OCI-LY7 (cell line): ENCODE results near the gene MCM5. TPM values are rescaled to one million over a fixed set of nuclear protein-coding genes. Genes with fewer than 3 reads are reported as not detected.
A peak's percentile ranks its signal among the peaks of the same experiment; 100 is the strongest.

ENCODE experiments used
- BruUV-seq: library from RNA; stranded (reverse); fragments of 400-500 nt; replicated peaks from 2 replicates; lab custom pipeline; 2021; lab: Mats Ljungman, UMichigan
- CTCF ChIA-PET: fragments of 300-600 bp; sonication (Branson Sonifier 250); formaldehyde crosslinking; loops from one replicate; lab custom pipeline; 2022; ENCODE audit warnings: antibody characterized with exemption; ENCODE audit not compliant: unreplicated experiment; lab: Charles Lee
- POLR2A ChIA-PET: fragments of 300-600 bp; sonication (Branson Sonifier 250); formaldehyde crosslinking; loops from one replicate; lab custom pipeline; 2022; ENCODE audit warnings: antibody characterized with exemption; lab: Charles Lee
- DNase-seq: peaks from one replicate; pipeline ENCODE4 v3.0.0-alpha.2; 2015; ENCODE audit warnings: low spot score
- H2AFZ ChIP-seq: fragments of 200-600 bp; sonication (generic), shearing (Covaris generic); 2 replicates; pipeline ENCODE4 v1.6.1; 2014; ENCODE audit warnings: mild to moderate bottlenecking, antibody characterized with exemption, low read length, moderate library complexity
- H3K27ac ChIP-seq: fragments of 200-600 bp; sonication (generic); 2 replicates; pipeline ENCODE4 v1.5.1; 2014; ENCODE audit warnings: mixed run types, low read depth, mild to moderate bottlenecking, moderate library complexity, low read length, inconsistent platforms; ENCODE audit not compliant: poor library complexity, severe bottlenecking
- H3K36me3 ChIP-seq: fragments of 200-600 bp; sonication (generic); 2 replicates; pipeline ENCODE4 v1.6.1; 2014; ENCODE audit warnings: mild to moderate bottlenecking, antibody characterized with exemption, low read length, moderate library complexity, mixed read lengths; ENCODE audit not compliant: insufficient read depth
- H3K4me1 ChIP-seq: fragments of 200-600 bp; sonication (generic); 2 replicates; pipeline ENCODE4 v1.5.1; 2014; ENCODE audit warnings: mild to moderate bottlenecking, low read length; ENCODE audit not compliant: insufficient read depth, poor library complexity, severe bottlenecking
- H3K4me2 ChIP-seq: fragments of 200-600 bp; sonication (generic); 2 replicates; pipeline ENCODE4 v1.6.1; 2014; ENCODE audit warnings: mild to moderate bottlenecking, low read length
- H3K4me3 ChIP-seq: fragments of 200-600 bp; sonication (generic); 2 replicates; pipeline ENCODE4 v1.5.1; 2014; ENCODE audit warnings: mild to moderate bottlenecking, low read depth, low read length; ENCODE audit not compliant: poor library complexity, severe bottlenecking
- H3K79me2 ChIP-seq: fragments of 200-600 bp; sonication (generic); 2 replicates; pipeline ENCODE4 v1.6.1; 2016; ENCODE audit warnings: low read depth, mild to moderate bottlenecking, low read length, moderate library complexity, mixed read lengths; ENCODE audit not compliant: insufficient read depth
- H3K9me2 ChIP-seq: fragments of 200-600 bp; sonication (generic); 2 replicates; pipeline ENCODE4 v1.6.1; 2016; ENCODE audit warnings: mild to moderate bottlenecking, low read length, mixed read lengths; ENCODE audit not compliant: insufficient read depth
- H3K9me3 ChIP-seq: fragments of 200-600 bp; sonication (generic); 2 replicates; pipeline ENCODE4 v1.6.1; 2014; ENCODE audit warnings: mild to moderate bottlenecking, mixed run types, low read length, mixed read lengths
- H4K20me1 ChIP-seq: fragments of 200-600 bp; sonication (generic); 2 replicates; pipeline ENCODE4 v1.6.1; 2014; ENCODE audit warnings: mild to moderate bottlenecking, antibody characterized with exemption, low read length, moderate library complexity, mixed read lengths; ENCODE audit not compliant: insufficient read depth
- EZH2phosphoT487 ChIP-seq: fragments of 200-600 bp; sonication (generic); IDR thresholded peaks from 2 replicates; pipeline ENCODE4 v1.6.1; 2018; ENCODE audit warnings: low read depth, borderline replicate concordance, mild to moderate bottlenecking, mixed run types, antibody characterized with exemption, low read length, moderate library complexity, mixed read lengths
- intact Hi-C: fragments of 100-400 bp; cut with micrococcal nuclease; formaldehyde crosslinking; loops from one replicate; pipeline ENCODE4 v1.10.0; 2022; ENCODE audit not compliant: unreplicated experiment
- total RNA-seq, 2 experiments: library from RNA; depleted of rRNA in 1 of 2; stranded (reverse); fragments of >200 nt in 1 of 2; shearing (Covaris generic) in 1 of 2; gene quantifications; 2 replicates each; pipeline ENCODE4 v1.2.3, GENCODE V29; 2014 to 2022
- TF ChIP-seq, protein P1 (sequence below): fragments of 200-600 bp; sonication (generic); conservative IDR thresholded peaks from 2 replicates; pipeline ENCODE4 v1.5.1; 2014; ENCODE audit warnings: mild to moderate bottlenecking, antibody characterized with exemption, low read length, moderate library complexity, mixed read lengths

Gene MCM5
- total RNA-seq, 2 experiments from 2014 or later, result 242 to 360 TPM

DNA sequence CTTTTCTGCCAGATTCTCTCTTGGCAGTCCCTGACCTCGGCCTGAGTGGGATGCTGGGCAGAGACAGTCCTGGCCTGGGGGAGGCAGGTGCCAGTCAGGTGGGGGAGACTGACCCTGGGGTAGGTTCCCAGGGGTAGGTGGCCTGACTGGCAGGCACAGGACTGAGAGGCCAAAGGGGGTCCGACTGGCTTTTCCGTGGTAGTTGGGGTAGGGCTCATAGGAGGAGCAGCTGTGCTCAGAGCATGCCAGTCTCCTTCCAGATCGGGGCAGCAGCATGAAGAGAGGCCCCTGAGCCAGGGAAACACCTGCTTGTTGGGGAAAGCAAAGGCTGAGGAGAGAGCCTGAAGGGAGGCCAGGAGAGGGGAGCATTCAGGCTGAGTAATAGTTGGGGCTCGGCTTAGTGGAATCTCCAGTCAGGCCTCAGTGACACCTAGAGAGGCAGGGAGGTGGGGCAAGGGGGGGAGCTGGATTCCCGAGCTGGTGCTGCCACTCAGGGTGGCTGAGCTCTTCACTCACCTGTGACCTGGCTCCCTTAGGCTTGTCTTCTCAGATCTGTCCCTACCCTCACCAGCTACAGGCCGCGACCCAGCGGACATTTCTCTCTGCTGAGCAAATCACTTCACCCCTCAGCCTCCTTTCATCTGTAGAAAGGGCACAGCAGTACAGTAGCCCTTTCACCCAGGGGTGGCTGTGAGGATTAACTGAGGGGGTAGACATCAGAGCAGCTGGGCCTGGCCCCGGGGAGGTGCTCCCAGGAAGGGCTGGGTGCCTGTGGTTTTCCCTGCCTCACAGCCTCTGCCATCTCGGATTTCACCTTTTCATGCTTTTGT, 26.2 kb downstream of the MCM5 start:
- no peak for DNase-seq
- CTCF ChIA-PET, result no interaction called here
- Histone ChIP-seq H3K27ac (no peak overlapping the region), H3K9me3 (no peaks in the 10 kb centered on the region), H3K36me3 (peaks cover 99% of the 10 kb centered on the region), H3K4me1 (no peaks in the 10 kb centered on the region), H4K20me1 (no peaks in the 10 kb centered on the region), H2AFZ (no peak overlapping the region), H3K9me2 (no peaks in the 10 kb centered on the region), H3K79me2 (peaks cover 3% of the 10 kb centered on the region; the same call in 1 of the 2 replicates), H3K4me2 (no peak overlapping the region), H3K4me3 (no peak overlapping the region)
- intact Hi-C loops, result no loop called here
- POLR2A ChIA-PET, result no interaction called here
- BruUV-seq, result no TSS peak
- TF ChIP-seq EZH2phosphoT487, result no peak
- TF ChIP-seq, protein P1, sequence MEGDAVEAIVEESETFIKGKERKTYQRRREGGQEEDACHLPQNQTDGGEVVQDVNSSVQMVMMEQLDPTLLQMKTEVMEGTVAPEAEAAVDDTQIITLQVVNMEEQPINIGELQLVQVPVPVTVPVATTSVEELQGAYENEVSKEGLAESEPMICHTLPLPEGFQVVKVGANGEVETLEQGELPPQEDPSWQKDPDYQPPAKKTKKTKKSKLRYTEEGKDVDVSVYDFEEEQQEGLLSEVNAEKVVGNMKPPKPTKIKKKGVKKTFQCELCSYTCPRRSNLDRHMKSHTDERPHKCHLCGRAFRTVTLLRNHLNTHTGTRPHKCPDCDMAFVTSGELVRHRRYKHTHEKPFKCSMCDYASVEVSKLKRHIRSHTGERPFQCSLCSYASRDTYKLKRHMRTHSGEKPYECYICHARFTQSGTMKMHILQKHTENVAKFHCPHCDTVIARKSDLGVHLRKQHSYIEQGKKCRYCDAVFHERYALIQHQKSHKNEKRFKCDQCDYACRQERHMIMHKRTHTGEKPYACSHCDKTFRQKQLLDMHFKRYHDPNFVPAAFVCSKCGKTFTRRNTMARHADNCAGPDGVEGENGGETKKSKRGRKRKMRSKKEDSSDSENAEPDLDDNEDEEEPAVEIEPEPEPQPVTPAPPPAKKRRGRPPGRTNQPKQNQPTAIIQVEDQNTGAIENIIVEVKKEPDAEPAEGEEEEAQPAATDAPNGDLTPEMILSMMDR, result no peak

DNA sequence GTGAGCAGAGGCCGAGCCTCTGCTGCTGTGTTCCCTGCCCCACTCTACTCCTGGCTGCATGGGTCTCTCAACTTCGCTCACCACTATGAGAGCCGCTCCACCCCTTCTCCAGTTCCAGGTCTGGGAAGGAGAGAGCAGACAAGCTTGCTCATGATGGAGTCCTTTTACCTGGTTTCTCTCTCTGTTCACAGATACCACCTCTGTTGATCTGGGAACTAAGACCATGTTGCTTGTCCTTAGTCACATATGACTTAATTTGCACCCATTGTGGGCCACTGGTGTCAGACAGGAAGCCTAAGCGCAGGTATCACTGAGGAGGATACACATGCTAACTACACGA, 26.8 kb downstream of the MCM5 start:
- Histone ChIP-seq H3K27ac (no peak overlapping the region), H3K4me2 (no peak overlapping the region), H4K20me1 (no peaks in the 10 kb centered on the region), H3K4me3 (no peak overlapping the region), H3K79me2 (peaks cover 3% of the 10 kb centered on the region; the same call in 1 of the 2 replicates), H3K9me2 (no peaks in the 10 kb centered on the region), H3K4me1 (no peaks in the 10 kb centered on the region), H3K9me3 (0 out of 2 replicates have a peak, but pooled peaks cover 2% of the 10 kb centered on the region), H2AFZ (no peak overlapping the region), H3K36me3 (peaks cover 99% of the 10 kb centered on the region)
- no peak for DNase-seq
- no peak for TF ChIP-seq EZH2phosphoT487
- ChIA-PET POLR2A (interaction anchor here (0.7 kb wide), 1 partner anchor 81 kb away, joined by 3 read pairs; no protein-coding TSS in a partner anchor), CTCF (no interaction called here)
- BruUV-seq, result no TSS peak
- intact Hi-C loops, result no loop called here

DNA sequence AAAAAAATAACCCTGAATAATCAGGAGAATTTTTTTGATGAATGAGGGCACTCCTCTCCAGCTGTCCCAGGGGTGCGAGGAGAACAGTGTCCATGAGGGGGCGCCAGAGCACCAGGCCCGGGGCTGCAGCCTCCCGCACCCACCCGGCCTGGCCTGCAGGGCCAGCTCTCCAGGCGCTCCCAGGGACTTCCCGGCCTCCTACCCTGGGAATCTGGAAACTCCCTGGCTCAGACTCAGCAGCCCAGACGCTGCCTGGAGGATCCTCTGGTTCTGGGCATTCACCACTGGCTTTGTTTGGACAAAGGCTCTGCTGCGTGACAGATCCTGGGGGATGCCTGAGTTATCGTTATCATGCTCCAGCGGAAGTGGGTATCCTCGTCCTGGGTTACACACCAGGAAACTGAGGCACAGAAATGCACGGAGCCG, 31.0 kb downstream of the MCM5 start:
- H3K4me2 ChIP-seq, result no peak overlapping the region
- POLR2A ChIA-PET, result interaction anchor here (0.7 kb wide), 1 partner anchor 74 kb away, joined by 3 read pairs; no protein-coding TSS in a partner anchor
- H3K27ac ChIP-seq, result no peak overlapping the region
- no peaks in the 10 kb centered on the region for H4K20me1 ChIP-seq
- CTCF ChIA-PET, result interaction anchor here (0.6 kb wide), 1 partner anchor 34 kb away, joined by 3 read pairs; no protein-coding TSS in a partner anchor
- peaks cover 13% of the 10 kb centered on the region; the same call in 1 of the 2 replicates for H3K9me3 ChIP-seq
- no peak overlapping the region for H3K4me3 ChIP-seq
- TF ChIP-seq, protein P1, result peak; percentile 90
- TF ChIP-seq EZH2phosphoT487, result no peak
- no TSS peak for BruUV-seq
- H3K4me1 ChIP-seq, result no peaks in the 10 kb centered on the region
- intact Hi-C loops, result loop anchor here (1.0 kb wide), 1 partner anchor 152 kb away; no protein-coding TSS in a partner anchor
- peaks cover 96% of the 10 kb centered on the region for H3K36me3 ChIP-seq
- no peaks in the 10 kb centered on the region for H3K79me2 ChIP-seq
- peak; percentile 50 for DNase-seq
- no peak overlapping the region for H2AFZ ChIP-seq
- H3K9me2 ChIP-seq, result no peaks in the 10 kb centered on the region
